Placental epithelial cell (primary cell): ENCODE data around the gene RSRC1. TPM values are rescaled to one million over a fixed set of nuclear protein-coding genes. Genes with fewer than 3 reads are reported as not detected.

Experiments used
- total RNA-seq: library from RNA; depleted of rRNA; stranded (reverse); fragments of >200 nt; gene quantifications from 2 replicates; pipeline ENCODE4 v1.2.3, GENCODE V29; 2012

Gene RSRC1, protein sequence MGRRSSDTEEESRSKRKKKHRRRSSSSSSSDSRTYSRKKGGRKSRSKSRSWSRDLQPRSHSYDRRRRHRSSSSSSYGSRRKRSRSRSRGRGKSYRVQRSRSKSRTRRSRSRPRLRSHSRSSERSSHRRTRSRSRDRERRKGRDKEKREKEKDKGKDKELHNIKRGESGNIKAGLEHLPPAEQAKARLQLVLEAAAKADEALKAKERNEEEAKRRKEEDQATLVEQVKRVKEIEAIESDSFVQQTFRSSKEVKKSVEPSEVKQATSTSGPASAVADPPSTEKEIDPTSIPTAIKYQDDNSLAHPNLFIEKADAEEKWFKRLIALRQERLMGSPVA
- total RNA-seq, result 26.8 and 37.3 TPM in 2 replicates

DNA sequence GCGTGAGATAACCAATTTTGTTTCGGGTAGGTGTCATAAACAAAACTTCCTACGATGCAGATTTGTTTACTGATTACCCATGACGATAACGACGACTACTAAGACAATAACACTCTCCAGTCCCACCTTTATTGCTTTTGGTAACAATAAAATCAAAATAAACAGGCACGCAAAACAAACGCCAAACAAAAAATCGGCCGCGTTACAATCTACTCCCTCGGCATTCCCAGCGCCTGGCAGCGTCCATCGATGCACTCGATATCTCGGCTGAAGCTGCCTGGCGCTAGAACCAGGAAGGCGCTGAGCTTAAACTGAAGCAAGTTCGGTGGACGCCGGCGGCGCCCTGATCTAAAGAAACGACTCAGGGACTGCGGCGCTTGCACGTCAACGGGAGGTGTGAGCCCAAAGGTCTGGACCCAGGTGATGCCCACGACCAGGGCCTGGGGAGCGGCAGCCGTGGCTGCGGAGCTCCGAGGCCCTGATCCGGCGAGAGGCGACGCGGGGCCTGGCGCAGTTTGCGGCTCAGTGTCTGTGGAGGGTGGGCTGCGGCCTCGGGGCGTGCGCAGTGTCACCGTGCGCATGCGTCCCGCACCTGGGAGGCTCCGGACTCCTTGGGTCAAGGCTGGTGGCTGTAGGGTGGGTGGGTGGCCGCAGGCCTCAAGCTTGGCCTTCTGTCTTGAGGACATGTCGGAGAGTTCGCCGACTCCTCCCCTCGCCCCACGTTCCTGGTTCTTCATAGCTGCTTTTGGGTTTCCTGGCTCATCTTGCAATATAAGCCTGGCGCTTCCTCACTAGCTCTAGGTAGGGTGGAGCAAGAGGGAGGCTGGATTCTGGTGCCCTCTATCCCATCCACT, at the start of gene RSRC1:
Gene RSRC1 (plus strand): TSS at position 286 of the 854 bp plus-strand sequence. CDS start 12,016 bp downstream, outside the sequence.

DNA sequence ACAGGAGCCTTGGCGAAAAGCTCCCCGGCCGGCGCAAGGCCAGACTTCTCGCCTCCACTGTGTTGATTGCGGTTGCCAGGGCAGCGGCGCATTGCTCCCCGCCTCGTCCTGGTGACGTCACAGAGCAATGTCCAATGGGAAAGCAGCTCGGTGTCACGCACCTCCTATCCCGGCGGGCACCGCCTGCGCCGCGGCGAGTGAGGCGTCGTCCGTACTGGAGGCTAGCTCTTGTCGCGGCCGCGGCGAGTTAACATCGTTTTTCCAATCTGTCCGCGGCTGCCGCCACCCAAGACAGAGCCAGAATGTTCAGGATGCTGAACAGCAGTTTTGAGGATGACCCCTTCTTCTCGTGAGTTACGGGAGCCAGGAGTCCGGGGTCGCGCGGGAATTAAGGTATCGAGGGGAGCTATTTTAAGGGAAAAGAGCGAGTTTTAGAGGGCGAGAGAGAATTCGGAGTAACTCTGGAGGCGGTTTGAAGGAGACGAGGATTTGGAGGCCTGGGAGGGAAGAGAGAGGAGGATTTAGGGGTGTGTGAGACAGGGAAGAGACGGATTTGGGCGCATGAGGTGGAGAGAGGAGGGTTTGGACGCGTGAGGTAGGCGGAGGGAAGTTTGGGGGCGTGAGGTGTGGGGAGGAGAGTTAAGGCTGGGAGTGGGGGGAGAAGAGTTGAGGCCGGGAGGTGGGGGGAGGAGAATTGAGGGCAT, 461.3 kb downstream of the RSRC1 start, which contains the start of gene MLF1:
Gene MLF1 (plus strand): TSS at position 196 of the 704 bp plus-strand sequence. CDS start 107 bp downstream, at position 303.

Other genes starting within 250 kb of the RSRC1 start
- not detected in 2 replicates for gene SHOX2, start 3.7 kb upstream of the RSRC1 start, total RNA-seq